NB4 (cell line): ENCODE measurements around the gene CRISPLD2.

Source experiments
- CTCF ChIP-seq: IDR thresholded peaks from one replicate; pipeline ENCODE4 v1.5.1; 2012; ENCODE audit warnings: low read depth, low read length
- MAX ChIP-seq: IDR thresholded peaks from 2 replicates; pipeline ENCODE4 v1.6.1; 2011; ENCODE audit warnings: low read depth, low read length
- POLR2A ChIP-seq: IDR thresholded peaks from 2 replicates; pipeline ENCODE4 v1.6.1; 2011; ENCODE audit warnings: mild to moderate bottlenecking; ENCODE audit not compliant: insufficient read length; ENCODE audit errors: extremely low read depth

- TF ChIP-seq CTCF (no peak), MAX (no peak), POLR2A (no peak)
Measured at GRCh38 chr16:84881702-84882521, 62.1 kb downstream of the CRISPLD2 start.
